Smooth muscle cell of the coronary artery (primary cell): ENCODE results near the gene TMEM126B. TPM values are rescaled to one million over a fixed set of nuclear protein-coding genes. Genes with fewer than 3 reads are reported as not detected.

Experiments used
- total RNA-seq: library from RNA; depleted of rRNA; stranded (reverse); fragments of >200 nt; gene quantifications from 2 replicates; pipeline ENCODE4 v1.2.3, GENCODE V29; 2014; ENCODE audit warnings: low replicate concordance

The TMEM126B gene
- 27.3 and 47.4 TPM in 2 replicates for total RNA-seq

GRCh38 chr11:85627998-85628770, at the start of gene TMEM126B:
Gene TMEM126B (plus strand): TSS chr11:85628593. CDS start chr11:85628608, 15 bp downstream.

GRCh38 chr11:85627332-85627997, 928 bp upstream of the TMEM126B start, which contains the start of gene DLG2:
Gene DLG2 (minus strand): TSS chr11:85627344.

GRCh38 chr11:85647604-85648299, 19.4 kb downstream of the TMEM126B start, which contains the start of gene TMEM126A:
Gene TMEM126A (plus strand): TSS chr11:85647967. CDS start chr11:85650256, 2,289 bp downstream.

GRCh38 chr11:85664615-85665481, 36.5 kb downstream of the TMEM126B start, which contains the start of gene CREBZF:
Gene CREBZF (minus strand): TSS chr11:85665129. CDS start chr11:85664875, 254 bp downstream.

GRCh38 chr11:85685820-85686459, 57.5 kb downstream of the TMEM126B start, which contains the start of gene CCDC89:
Gene CCDC89 (minus strand): TSS chr11:85686195. CDS start chr11:85686130, 65 bp downstream.

Other genes starting within 250 kb of the TMEM126B start
- gene DLG2, start 1.2 kb upstream of the TMEM126B start, total RNA-seq: 0.45 and 4.6 TPM in 2 replicates
- gene TMEM126A, start 19.4 kb downstream of the TMEM126B start, total RNA-seq: 20.7 and 33.9 TPM in 2 replicates
- 26.3 and 30.7 TPM in 2 replicates for gene CREBZF, start 36.5 kb downstream of the TMEM126B start, total RNA-seq
- gene CCDC89, start 57.6 kb downstream of the TMEM126B start, total RNA-seq: 2.6 and 5.6 TPM in 2 replicates
- gene SYTL2, start 182.5 kb downstream of the TMEM126B start, total RNA-seq: 2.9 and 18.8 TPM in 2 replicates
- gene CCDC83, start 226.8 kb downstream of the TMEM126B start, total RNA-seq: not detected in 2 replicates